CD8-positive, alpha-beta memory T cell (primary cell): ENCODE measurements around the gene CFAP65. TPM values are rescaled to one million over a fixed set of nuclear protein-coding genes. Genes with fewer than 3 reads are reported as not detected.

Source experiments
- CTCF ChIA-PET: fragments of 350-600 bp; sonication (Branson Sonifier 250); formaldehyde crosslinking; loops from one replicate; lab custom pipeline; 2021; ENCODE audit warnings: antibody characterized with exemption; lab: Charles Lee
- POLR2A ChIA-PET: fragments of 350-600 bp; sonication (Branson Sonifier 250); formaldehyde crosslinking; loops from one replicate; lab custom pipeline; 2021; ENCODE audit warnings: antibody characterized with exemption; lab: Charles Lee
- DNase-seq, 5 donors: peaks; one replicate each; pipeline versions ENCODE4 v3.0.0 to v3.0.0-alpha.2; 2020 to 2022; ENCODE audit warnings: mixed read lengths in 1 of 5
- H3K27ac ChIP-seq: one replicate; pipeline ENCODE4 v1.7.0; 2013; ENCODE audit warnings: low read depth, mild to moderate bottlenecking, low read length, moderate library complexity
- H3K27me3 ChIP-seq: 2 replicates; pipeline ENCODE4 v1.7.0; 2013; ENCODE audit warnings: low read length, mild to moderate bottlenecking; ENCODE audit not compliant: insufficient read depth, poor library complexity, severe bottlenecking
- H3K36me3 ChIP-seq: 2 replicates; pipeline ENCODE4 v1.7.0; 2013; ENCODE audit warnings: mild to moderate bottlenecking, low read length, moderate library complexity; ENCODE audit not compliant: insufficient read depth
- H3K4me1 ChIP-seq: 2 replicates; pipeline ENCODE4 v1.7.0; 2013; ENCODE audit warnings: mild to moderate bottlenecking, low read length, moderate library complexity; ENCODE audit not compliant: insufficient read depth
- H3K4me3 ChIP-seq: 2 replicates; pipeline ENCODE4 v1.7.0; 2013; ENCODE audit warnings: mild to moderate bottlenecking, low read length
- H3K9me3 ChIP-seq: 2 replicates; pipeline ENCODE4 v1.7.0; 2013; ENCODE audit warnings: mild to moderate bottlenecking, low read length
- H3K27ac Mint-ChIP-seq, 8 donors: one replicate each; pipeline ENCODE4 v1.8.0; 2020 to 2021; ENCODE audit warnings: mixed read lengths in 8 of 8, mild to moderate bottlenecking in 6 of 8, inconsistent platforms in 3 of 8, moderate library complexity in 3 of 8
- H3K27me3 Mint-ChIP-seq, 2 donors: one replicate each; pipeline ENCODE4 v1.8.0; 2020 to 2021; ENCODE audit warnings: mixed read lengths in 2 of 2, mild to moderate bottlenecking in 1 of 2, moderate library complexity in 1 of 2
- H3K36me3 Mint-ChIP-seq, 3 donors: one replicate each; pipeline ENCODE4 v1.8.0; 2020 to 2021; ENCODE audit warnings: mixed read lengths in 3 of 3, inconsistent platforms in 1 of 3, mild to moderate bottlenecking in 1 of 3
- H3K4me1 Mint-ChIP-seq, 3 donors: one replicate each; pipeline ENCODE4 v1.8.0; 2020 to 2021; ENCODE audit warnings: mixed read lengths in 3 of 3, inconsistent platforms in 1 of 3, mild to moderate bottlenecking in 1 of 3
- H3K4me3 Mint-ChIP-seq, 7 donors: one replicate each; pipeline ENCODE4 v1.8.0; 2020 to 2021; ENCODE audit warnings: mixed read lengths in 7 of 7, mild to moderate bottlenecking in 6 of 7, moderate library complexity in 4 of 7, inconsistent platforms in 2 of 7
- H3K9me3 Mint-ChIP-seq, 5 donors: one replicate each; pipeline ENCODE4 v1.8.0; 2020 to 2022; ENCODE audit warnings: mixed read lengths in 5 of 5, mild to moderate bottlenecking in 3 of 5, moderate library complexity in 2 of 5, inconsistent platforms in 1 of 5
- polyA plus RNA-seq: library from polyadenylated mRNA; unstranded; fragments of 300-500 nt; fragmentation: Illumina TruSeq; gene quantifications from one replicate; pipeline ENCODE4 v1.2.3, GENCODE V29; 2021
- total RNA-seq, 2 experiments: library from RNA; stranded (reverse); gene quantifications; one replicate each; pipeline ENCODE4 v1.2.3, GENCODE V29; 2021

The CFAP65 gene
- total and polyA plus RNA-seq, 3 experiments from 2014 or later, result not detected

- Histone ChIP-seq H3K27ac (no peak overlapping the region), H3K4me1 (peaks cover 12% of the 10 kb centered on the region), H3K27me3 (peaks cover 50% of the 10 kb centered on the region), H3K36me3 (no peaks in the 10 kb centered on the region), H3K4me3 (no peak overlapping the region), H3K9me3 (no peaks in the 10 kb centered on the region)
- ChIA-PET CTCF (interaction anchor here (0.5 to 3.9 kb wide), 9 partner anchors 11 to 299 kb away, joined by 3 to 28 read pairs (median 5); no protein-coding TSS in a partner anchor), POLR2A (no interaction called here)
- H3K27ac Mint-ChIP-seq, result peak overlapping the region in 1 of 8 donors; percentile 39
- peaks cover 2 to 27% (median 7%) of the 10 kb centered on the region in 3 donors for H3K4me1 Mint-ChIP-seq
- no peaks in the 10 kb centered on the region for H3K9me3 Mint-ChIP-seq
- H3K27me3 Mint-ChIP-seq, result peaks cover 65 to 80% of the 10 kb centered on the region in 2 donors
- H3K4me3 Mint-ChIP-seq, result peak overlapping the region in 3 of 7 donors; percentile 39 to 48 (median 44)
- no peaks in the 10 kb centered on the region for H3K36me3 Mint-ChIP-seq
- DNase-seq, result peak; percentile 60 to 79 (median 63)
Observed at GRCh38 chr2:218995972-218996711, 45.2 kb downstream of the CFAP65 start.

GRCh38 chr2:218995561-218995960, 45.8 kb downstream of the CFAP65 start:
- Mint-ChIP-seq H3K4me1 (peaks cover 2 to 27% (median 7%) of the 10 kb centered on the region in 3 donors), H3K4me3 (peak overlapping the region in 3 of 7 donors; percentile 2 to 39 (median 8)), H3K9me3 (no peaks in the 10 kb centered on the region), H3K36me3 (no peaks in the 10 kb centered on the region), H3K27me3 (peaks cover 64 to 83% of the 10 kb centered on the region in 2 donors), H3K27ac (peak overlapping the region in 2 of 8 donors; percentile 39 to 67)
- H3K36me3 ChIP-seq, result no peaks in the 10 kb centered on the region
- POLR2A ChIA-PET, result no interaction called here
- CTCF ChIA-PET, result interaction anchor here (0.8 to 3.9 kb wide), 13 partner anchors 9 to 299 kb away, joined by 3 to 28 read pairs (median 5); no protein-coding TSS in a partner anchor
- peaks cover 12% of the 10 kb centered on the region for H3K4me1 ChIP-seq
- H3K27me3 ChIP-seq, result peaks cover 50% of the 10 kb centered on the region
- no peak overlapping the region for H3K27ac ChIP-seq
- H3K4me3 ChIP-seq, result no peak overlapping the region
- no peaks in the 10 kb centered on the region for H3K9me3 ChIP-seq
- no peak for DNase-seq

- H3K27me3 ChIP-seq, result peaks cover 65% of the 10 kb centered on the region
- Mint-ChIP-seq H3K4me3 (peak within 1 kb of the TSS in 4 of 7 donors; percentile 10 to 39 (median 26)), H3K36me3 (no peaks in the 10 kb centered on the region), H3K27me3 (peaks cover 68 to 90% of the 10 kb centered on the region in 2 donors), H3K9me3 (no peaks in the 10 kb centered on the region), H3K4me1 (peaks cover 2 to 27% (median 7%) of the 10 kb centered on the region in 3 donors), H3K27ac (peak within 1 kb of the TSS in 1 of 8 donors; percentile 58)
- no peak for DNase-seq
- H3K4me1 ChIP-seq, result peaks cover 12% of the 10 kb centered on the region
- ChIA-PET POLR2A (no interaction called here), CTCF (interaction anchor here (1.4 to 3.9 kb wide), 4 partner anchors 11 to 95 kb away, joined by 4 to 28 read pairs (median 10); no protein-coding TSS in a partner anchor)
- H3K36me3 ChIP-seq, result no peaks in the 10 kb centered on the region
- H3K27ac ChIP-seq, result no peak within 1 kb of the TSS
- H3K9me3 ChIP-seq, result no peaks in the 10 kb centered on the region
- no peak within 1 kb of the TSS for H3K4me3 ChIP-seq
Observed at GRCh38 chr2:218993345-218994315, 47.7 kb downstream of the CFAP65 start, which contains the start of gene CRYBA2. CRYBA2 (minus strand) TSS chr2:218993422; CDS start chr2:218993176, 246 bp downstream.

GRCh38 chr2:218992703-218993344, 48.5 kb downstream of the CFAP65 start:
- POLR2A ChIA-PET, result interaction anchor here (0.5 kb wide), 1 partner anchor 9 kb away, joined by 3 read pairs; no protein-coding TSS in a partner anchor
- H3K27me3 ChIP-seq, result peaks cover 71% of the 10 kb centered on the region

GRCh38 chr2:218992196-218992595, 49.1 kb downstream of the CFAP65 start:
- H3K9me3 Mint-ChIP-seq, result no peaks in the 10 kb centered on the region
- Histone ChIP-seq H3K36me3 (no peaks in the 10 kb centered on the region), H3K27me3 (peaks cover 71% of the 10 kb centered on the region), H3K9me3 (no peaks in the 10 kb centered on the region), H3K27ac (no peak overlapping the region), H3K4me3 (no peak overlapping the region), H3K4me1 (peaks cover 12% of the 10 kb centered on the region)
- H3K36me3 Mint-ChIP-seq, result no peaks in the 10 kb centered on the region
- no peak for DNase-seq
- peaks cover under 1 to 27% (median 7%) of the 10 kb centered on the region in 3 donors for H3K4me1 Mint-ChIP-seq
- peak overlapping the region in 2 of 7 donors; percentile 36 to 39 for H3K4me3 Mint-ChIP-seq
- CTCF ChIA-PET, result interaction anchor here (1.0 to 1.4 kb wide), 2 partner anchors 12 to 119 kb away, joined by 3 to 6 read pairs; no protein-coding TSS in a partner anchor
- no peak overlapping the region for H3K27ac Mint-ChIP-seq
- POLR2A ChIA-PET, result no interaction called here
- H3K27me3 Mint-ChIP-seq, result peaks cover 65 to 92% of the 10 kb centered on the region in 2 donors

More at GRCh38 chr2:218992703-218993344, 48.5 kb downstream of the CFAP65 start:
- H3K27me3 Mint-ChIP-seq, result peaks cover 61 to 90% of the 10 kb centered on the region in 2 donors
- H3K36me3 Mint-ChIP-seq, result no peaks in the 10 kb centered on the region
- H3K4me1 ChIP-seq, result peaks cover 12% of the 10 kb centered on the region
- DNase-seq, result no peak
- H3K9me3 Mint-ChIP-seq, result no peaks in the 10 kb centered on the region
- H3K36me3 ChIP-seq, result no peaks in the 10 kb centered on the region
- CTCF ChIA-PET, result interaction anchor here (1.0 to 1.4 kb wide), 2 partner anchors 12 to 120 kb away, joined by 3 to 6 read pairs; no protein-coding TSS in a partner anchor
- H3K4me3 ChIP-seq, result no peak overlapping the region
- no peak overlapping the region for H3K27ac Mint-ChIP-seq
- H3K27ac ChIP-seq, result no peak overlapping the region
- peak overlapping the region in 1 of 7 donors; percentile 11 for H3K4me3 Mint-ChIP-seq
- H3K9me3 ChIP-seq, result no peaks in the 10 kb centered on the region
- peaks cover 2 to 27% (median 7%) of the 10 kb centered on the region in 3 donors for H3K4me1 Mint-ChIP-seq

- Mint-ChIP-seq H3K36me3 (no peaks in the 10 kb centered on the region), H3K4me3 (peak overlapping the region in 2 of 7 donors; percentile 34 to 36), H3K4me1 (peaks cover 0 to 27% (median 7%) of the 10 kb centered on the region in 3 donors), H3K27ac (no peak overlapping the region), H3K27me3 (peaks cover 64 to 92% of the 10 kb centered on the region in 2 donors), H3K9me3 (no peaks in the 10 kb centered on the region)
- CTCF ChIA-PET, result interaction anchor here (1.0 to 1.4 kb wide), 3 partner anchors 11 to 118 kb away, joined by 3 to 7 read pairs (median 6); no protein-coding TSS in a partner anchor
- Histone ChIP-seq H3K4me1 (peaks cover 12% of the 10 kb centered on the region), H3K36me3 (no peaks in the 10 kb centered on the region), H3K4me3 (no peak overlapping the region), H3K27ac (no peak overlapping the region), H3K27me3 (peaks cover 76% of the 10 kb centered on the region), H3K9me3 (no peaks in the 10 kb centered on the region)
- DNase-seq, result no peak
- POLR2A ChIA-PET, result no interaction called here
Observed at GRCh38 chr2:218991674-218992168, 49.6 kb downstream of the CFAP65 start.

GRCh38 chr2:218990612-218991011, 50.7 kb downstream of the CFAP65 start:
- Histone ChIP-seq H3K36me3 (no peaks in the 10 kb centered on the region), H3K27ac (no peak overlapping the region), H3K4me3 (no peak overlapping the region), H3K27me3 (peaks cover 70% of the 10 kb centered on the region), H3K4me1 (peaks cover 5% of the 10 kb centered on the region), H3K9me3 (no peaks in the 10 kb centered on the region)
- no peaks in the 10 kb centered on the region for H3K9me3 Mint-ChIP-seq
- peaks cover 68 to 92% of the 10 kb centered on the region in 2 donors for H3K27me3 Mint-ChIP-seq
- CTCF ChIA-PET, result interaction anchor here (1.2 to 1.6 kb wide), 1 partner anchor 10 kb away, joined by 7 read pairs; no protein-coding TSS in a partner anchor
- POLR2A ChIA-PET, result no interaction called here
- no peak overlapping the region for H3K4me3 Mint-ChIP-seq
- H3K27ac Mint-ChIP-seq, result peak overlapping the region in 2 of 8 donors; percentile 10 to 21
- H3K36me3 Mint-ChIP-seq, result no peaks in the 10 kb centered on the region
- DNase-seq, result no peak
- peaks cover 1 to 26% (median 4%) of the 10 kb centered on the region in 3 donors for H3K4me1 Mint-ChIP-seq
